A549 (cell line): ENCODE results near the gene NHEJ1. TPM values are rescaled to one million over a fixed set of nuclear protein-coding genes. Genes with fewer than 3 reads are reported as not detected.
A peak's percentile ranks its signal among the peaks of the same experiment; 100 is the strongest.

Source experiments
- ATAC-seq, 2 experiments: fragments of 200-7000 bp in 1 of 2; fragments of >200 bp in 1 of 2; cut with Nextera tagmentation in 1 of 2; cut with Tn5 transposase in 1 of 2; 3 replicates each; pipeline versions ENCODE4 v1.8.0 to v1.9.1; 2018 to 2020; ENCODE audit warnings: mild to moderate bottlenecking in 1 of 2, moderate library complexity in 1 of 2
- CTCF ChIA-PET: fragments of 300-600 bp; sonication (Branson Sonifier 250); formaldehyde crosslinking; extraction: SDS; loops from one replicate; lab custom pipeline; 2021; ENCODE audit warnings: antibody characterized with exemption, inconsistent platforms; lab: Yijun Ruan, JAX
- POLR2A ChIA-PET: fragments of 350-600 bp; formaldehyde crosslinking; extraction: SDS; loops from one replicate; lab custom pipeline; 2021; ENCODE audit warnings: antibody characterized with exemption, inconsistent platforms; lab: Yijun Ruan, JAX
- DNase-seq, 2 experiments: peaks; one replicate each; pipeline versions ENCODE4 v3.0.0 to v3.0.0-alpha.2; 2011 to 2016; ENCODE audit warnings: low read depth in 1 of 2, low spot score in 1 of 2
- FAIRE-seq: peaks from 2 replicates; lab custom pipeline; 2011; peaks lifted over from hg19 to GRCh38; lab: Jason Lieb, UNC
- H3K27ac ChIP-seq, 2 experiments: fragments of >200 bp; sonication (Bioruptor Twin); formaldehyde crosslinking; 3 replicates each; pipeline ENCODE4 v1.5.1; 2016 to 2017
- H3K4me1 ChIP-seq: fragments of >200 bp; sonication (Bioruptor Twin); formaldehyde crosslinking; 3 replicates; pipeline ENCODE4 v1.6.1; 2016
- H3K4me2 ChIP-seq: fragments of >200 bp; sonication (Bioruptor Twin); formaldehyde crosslinking; 3 replicates; pipeline ENCODE4 v1.6.1; 2016
- H3K4me3 ChIP-seq: fragments of >200 bp; sonication (Bioruptor Twin); formaldehyde crosslinking; 3 replicates; pipeline ENCODE4 v1.5.1; 2016
- H3K9me3 ChIP-seq: fragments of >200 bp; sonication (Bioruptor Twin); formaldehyde crosslinking; 3 replicates; pipeline ENCODE4 v1.6.1; 2016
- ATOH8 ChIP-seq: fragments of 250-450 bp; sonication (Bioruptor Pico); IDR thresholded peaks from 2 replicates; pipeline ENCODE4 v1.5.0; 2020; ENCODE audit warnings: low read depth, mild to moderate bottlenecking, moderate library complexity
- BHLHE40 ChIP-seq: IDR thresholded peaks from 2 replicates; pipeline ENCODE4 v1.6.1; 2012; ENCODE audit warnings: low read depth, low read length, inconsistent platforms
- CBX8 ChIP-seq: fragments of 200-600 bp; sonication (generic); IDR thresholded peaks from 2 replicates; pipeline ENCODE4 v1.6.1; 2016
- CEBPB ChIP-seq, 2 experiments: fragments of >200 bp in 1 of 2; sonication (Bioruptor Twin) in 1 of 2; formaldehyde crosslinking in 1 of 2; IDR thresholded peaks; 2 replicates each; pipeline ENCODE4 v1.6.1; 2012 to 2016
- EP300 ChIP-seq, 2 experiments: fragments of >200 bp; sonication (Bioruptor Twin); formaldehyde crosslinking; IDR thresholded peaks; 2 replicates in 1 of 2; 3 replicates in 1 of 2; pipeline ENCODE4 v1.6.1; 2016 to 2017
- ESRRA ChIP-seq: fragments of 150-350 bp; IDR thresholded peaks from 2 replicates; pipeline ENCODE4 v1.6.1; 2014; ENCODE audit warnings: mild to moderate bottlenecking, low read length, borderline replicate concordance
- FOSB ChIP-seq: fragments of 250-450 bp; sonication (Bioruptor Pico); IDR thresholded peaks from 2 replicates; pipeline ENCODE4 v1.5.0; 2020; ENCODE audit warnings: mild to moderate bottlenecking, moderate library complexity
- FOSL2 ChIP-seq, 2 experiments: fragments of 450-650 bp in 1 of 2; fragments of >200 bp in 1 of 2; sonication (Bioruptor Twin) in 1 of 2; formaldehyde crosslinking; IDR thresholded peaks; 2 replicates each; pipeline versions ENCODE4 v1.5.0 to v1.6.1; 2016 to 2020; ENCODE audit warnings: mild to moderate bottlenecking in 1 of 2, moderate library complexity in 1 of 2
- FOXS1 ChIP-seq: fragments of 250-450 bp; sonication (Bioruptor Pico); IDR thresholded peaks from 2 replicates; pipeline ENCODE4 v1.5.0; 2020; ENCODE audit warnings: mild to moderate bottlenecking, moderate library complexity
- GATA3 ChIP-seq: IDR thresholded peaks from 2 replicates; pipeline ENCODE4 v1.6.1; 2012; ENCODE audit warnings: borderline replicate concordance
- HDAC2 ChIP-seq: fragments of 200-600 bp; sonication (generic); IDR thresholded peaks from 2 replicates; pipeline ENCODE4 v1.6.1; 2016
- JUN ChIP-seq, 2 experiments: fragments of >200 bp; sonication (Bioruptor Twin); formaldehyde crosslinking; IDR thresholded peaks; 2 replicates in 1 of 2; 3 replicates in 1 of 2; pipeline ENCODE4 v1.6.1; 2016 to 2017
- JUNB ChIP-seq: fragments of >200 bp; sonication (Bioruptor Twin); formaldehyde crosslinking; IDR thresholded peaks from 2 replicates; pipeline ENCODE4 v1.6.1; 2016
- KDM1A ChIP-seq: fragments of 200-600 bp; sonication (generic); IDR thresholded peaks from 2 replicates; pipeline ENCODE4 v1.6.1; 2016; ENCODE audit warnings: low read depth, mild to moderate bottlenecking
- KDM5A ChIP-seq: fragments of 200-600 bp; sonication (generic); IDR thresholded peaks from 2 replicates; pipeline ENCODE4 v1.6.1; 2016; ENCODE audit warnings: antibody characterized with exemption, mild to moderate bottlenecking
- MAZ ChIP-seq: fragments of 150-350 bp; IDR thresholded peaks from 2 replicates; pipeline ENCODE4 v1.6.1; 2014; ENCODE audit warnings: antibody characterized with exemption, low read depth, low read length, borderline replicate concordance
- NPAS2 ChIP-seq: fragments of 250-450 bp; sonication (Bioruptor Pico); IDR thresholded peaks from 2 replicates; pipeline ENCODE4 v1.8.0; 2022; ENCODE audit warnings: mild to moderate bottlenecking, moderate library complexity, borderline replicate concordance
- NR3C1 ChIP-seq: fragments of >200 bp; sonication (Bioruptor Twin); formaldehyde crosslinking; IDR thresholded peaks from 3 replicates; pipeline ENCODE4 v1.6.1; 2017
- RFX5 ChIP-seq: fragments of 450-650 bp; IDR thresholded peaks from 2 replicates; pipeline ENCODE4 v1.7.1; 2014; ENCODE audit warnings: antibody characterized with exemption, mild to moderate bottlenecking, moderate library complexity
- RNF2 ChIP-seq: fragments of 200-600 bp; sonication (generic); IDR thresholded peaks from 2 replicates; pipeline ENCODE4 v1.6.1; 2016; ENCODE audit warnings: low read depth, mild to moderate bottlenecking, antibody characterized with exemption, moderate library complexity, borderline replicate concordance
- SMC3 ChIP-seq: fragments of >200 bp; sonication (Bioruptor Twin); formaldehyde crosslinking; IDR thresholded peaks from 3 replicates; pipeline ENCODE4 v1.6.1; 2018; ENCODE audit warnings: inconsistent platforms
- SREBF2 ChIP-seq: fragments of 450-650 bp; IDR thresholded peaks from 2 replicates; pipeline ENCODE4 v1.6.1; 2014; ENCODE audit warnings: mild to moderate bottlenecking, moderate library complexity
- TFCP2L1 ChIP-seq: fragments of 250-450 bp; sonication (Bioruptor Pico); IDR thresholded peaks from 2 replicates; pipeline ENCODE4 v1.5.0; 2021; ENCODE audit warnings: mild to moderate bottlenecking
- TP53 ChIP-seq: fragments of 250-450 bp; sonication (Bioruptor Pico); IDR thresholded peaks from 2 replicates; pipeline ENCODE4 v1.5.0; 2021; ENCODE audit warnings: mild to moderate bottlenecking, moderate library complexity
- ZC3H11A ChIP-seq: fragments of 450-650 bp; IDR thresholded peaks from 2 replicates; pipeline ENCODE4 v1.6.1; 2014; ENCODE audit warnings: antibody characterized with exemption, mild to moderate bottlenecking
- ZNF302 ChIP-seq: fragments of 250-450 bp; sonication (Bioruptor Pico); IDR thresholded peaks from 2 replicates; pipeline ENCODE4 v1.9.0; 2021; ENCODE audit warnings: inconsistent platforms, mild to moderate bottlenecking, moderate library complexity
- ZSCAN20 ChIP-seq: fragments of 250-450 bp; sonication (Bioruptor Pico); IDR thresholded peaks from 2 replicates; pipeline ENCODE4 v1.8.0; 2022; ENCODE audit warnings: mild to moderate bottlenecking, moderate library complexity
- WGBS: methylation state at CpG from one replicate; pipeline ENCODE4 v1.1.6; 2017; ENCODE audit errors: missing lambda C conversion rate; 5-methylcytosine and 5-hydroxymethylcytosine counted together
- polyA plus RNA-seq, 4 experiments: library from polyadenylated mRNA; depleted of rRNA in 3 of 4; stranded (reverse); fragments of >200 nt; fragmentation: RNase III in 1 of 4; extraction: RNeasy Plus Mini Kit Qiagen cat#74134 plus additional on column Dnase treatment in 1 of 4; gene quantifications; 2 replicates in 3 of 4; 3 replicates in 1 of 4; pipeline ENCODE4 v1.2.3, GENCODE V29; 2011 to 2017
- TF ChIP-seq, protein P1 (sequence below): fragments of 150-350 bp; IDR thresholded peaks from 2 replicates; pipeline ENCODE4 v1.6.1; 2014; ENCODE audit warnings: low read depth, mild to moderate bottlenecking, low read length
- TF ChIP-seq, protein P2 (sequence below): IDR thresholded peaks from 2 replicates; pipeline ENCODE4 v1.6.1; 2012

NHEJ1 gene
- polyA plus RNA-seq, 2 of the 4 experiments (the other 2 are of a cell fraction) = 18.5 to 31.8 TPM

GRCh38 chr2:219119422-219120043 lies 41.1 kb downstream of the NHEJ1 start (continued):
- no peak for TF ChIP-seq CBX8
- no peak for TF ChIP-seq EP300 (IDR thresholded peaks at IDR 0.05)
- no peak for TF ChIP-seq NR3C1
- TF ChIP-seq MAZ = no peak
- no peak for TF ChIP-seq FOSB
- TF ChIP-seq CEBPB (IDR thresholded peaks at IDR 0.05) = no peak
- TF ChIP-seq ESRRA = no peak
- no peak for TF ChIP-seq ZNF302 (CRISPR knock-in tag)
- TF ChIP-seq TFCP2L1 (CRISPR knock-in tag) = no peak
- TF ChIP-seq SMC3 = peak; percentile 86
- TF ChIP-seq ZSCAN20 (CRISPR knock-in tag) = no peak

DNA sequence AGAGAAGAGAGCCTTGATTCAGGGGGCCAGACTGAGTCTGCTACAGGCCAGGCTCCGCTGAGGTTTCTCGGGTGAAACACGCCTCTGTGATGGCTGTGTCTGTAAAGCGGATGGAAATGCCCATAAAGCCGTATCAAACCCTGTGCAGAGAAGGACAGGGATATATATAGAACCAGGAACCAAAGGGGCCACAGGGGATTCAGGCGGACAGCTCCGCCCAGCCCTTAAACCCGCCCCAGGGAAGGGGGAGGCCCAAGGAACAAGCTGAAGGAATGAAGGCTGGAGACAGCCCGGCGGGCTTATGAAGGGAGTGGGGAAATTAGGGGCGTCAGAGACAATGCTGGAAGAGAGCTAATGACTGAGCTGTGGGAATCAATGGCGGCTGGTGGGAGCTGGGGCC lies 42.1 kb downstream of the NHEJ1 start:
- no peak for ATAC-seq
- Histone ChIP-seq H3K27ac (no peak overlapping the region), H3K4me1 (no peaks in the 10 kb centered on the region)
- TF ChIP-seq EP300 (IDR thresholded peaks at IDR 0.05) (no peak), HDAC2 (no peak), JUN (IDR thresholded peaks at IDR 0.05) (no peak), ZSCAN20 (CRISPR knock-in tag) (no peak), RNF2 (no peak), SREBF2 (no peak), FOXS1 (CRISPR knock-in tag) (no peak), GATA3 (no peak)
- TF ChIP-seq, all 56 proteins: peak for 0
- no peak for FAIRE-seq
- CTCF ChIA-PET = interaction anchor here (0.8 to 12.0 kb wide), 23 partner anchors 13 to 242 kb away, joined by 3 to 173 read pairs (median 12); no protein-coding TSS in a partner anchor
- 79% methylated on average over 12 of the region's 12 CpGs for WGBS
- Histone ChIP-seq H3K9me3 (no peaks in the 10 kb centered on the region), H3K4me3 (no peak overlapping the region), H3K4me2 (no peak overlapping the region)
- no peak for DNase-seq
- POLR2A ChIA-PET = no interaction called here

GRCh38 chr2:219116776-219117646 lies 43.6 kb downstream of the NHEJ1 start:
- no peak overlapping the region for H3K4me2 ChIP-seq
- no peak for TF ChIP-seq NPAS2
- no peak for TF ChIP-seq RFX5
- no peak for TF ChIP-seq JUNB
- TF ChIP-seq, protein P1, sequence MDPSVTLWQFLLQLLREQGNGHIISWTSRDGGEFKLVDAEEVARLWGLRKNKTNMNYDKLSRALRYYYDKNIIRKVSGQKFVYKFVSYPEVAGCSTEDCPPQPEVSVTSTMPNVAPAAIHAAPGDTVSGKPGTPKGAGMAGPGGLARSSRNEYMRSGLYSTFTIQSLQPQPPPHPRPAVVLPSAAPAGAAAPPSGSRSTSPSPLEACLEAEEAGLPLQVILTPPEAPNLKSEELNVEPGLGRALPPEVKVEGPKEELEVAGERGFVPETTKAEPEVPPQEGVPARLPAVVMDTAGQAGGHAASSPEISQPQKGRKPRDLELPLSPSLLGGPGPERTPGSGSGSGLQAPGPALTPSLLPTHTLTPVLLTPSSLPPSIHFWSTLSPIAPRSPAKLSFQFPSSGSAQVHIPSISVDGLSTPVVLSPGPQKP = no peak
- TF ChIP-seq KDM1A = no peak
- TF ChIP-seq, protein P2, sequence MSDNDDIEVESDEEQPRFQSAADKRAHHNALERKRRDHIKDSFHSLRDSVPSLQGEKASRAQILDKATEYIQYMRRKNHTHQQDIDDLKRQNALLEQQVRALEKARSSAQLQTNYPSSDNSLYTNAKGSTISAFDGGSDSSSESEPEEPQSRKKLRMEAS = no peak
- TF ChIP-seq BHLHE40 = no peak
- no peak for TF ChIP-seq SMC3
- TF ChIP-seq ZC3H11A = no peak
- no peak for TF ChIP-seq TP53 (CRISPR knock-in tag)
- no peak for TF ChIP-seq KDM5A
- TF ChIP-seq ATOH8 (CRISPR knock-in tag) = no peak
- TF ChIP-seq FOSL2 (IDR thresholded peaks at IDR 0.05) = no peak
- no peak for TF ChIP-seq FOSL2 (CRISPR knock-in tag; IDR thresholded peaks at IDR 0.05)
- FAIRE-seq = no peak
- 67% methylated on average over 8 of the region's 8 CpGs for WGBS
- H3K4me1 ChIP-seq = no peaks in the 10 kb centered on the region; the same call in 2 of the 3 replicates
- no peak for ATAC-seq
- no peak overlapping the region for H3K27ac ChIP-seq
- H3K4me3 ChIP-seq = no peak overlapping the region
- no peaks in the 10 kb centered on the region for H3K9me3 ChIP-seq
- POLR2A ChIA-PET = no interaction called here
- no peak for DNase-seq
- CTCF ChIA-PET = interaction anchor here (0.8 to 12.0 kb wide), 17 partner anchors 10 to 265 kb away, joined by 3 to 173 read pairs (median 8); partner anchors contain the start of gene NHEJ1
